ENCODE data around the gene SCG5.

Gene SCG5

DNA sequence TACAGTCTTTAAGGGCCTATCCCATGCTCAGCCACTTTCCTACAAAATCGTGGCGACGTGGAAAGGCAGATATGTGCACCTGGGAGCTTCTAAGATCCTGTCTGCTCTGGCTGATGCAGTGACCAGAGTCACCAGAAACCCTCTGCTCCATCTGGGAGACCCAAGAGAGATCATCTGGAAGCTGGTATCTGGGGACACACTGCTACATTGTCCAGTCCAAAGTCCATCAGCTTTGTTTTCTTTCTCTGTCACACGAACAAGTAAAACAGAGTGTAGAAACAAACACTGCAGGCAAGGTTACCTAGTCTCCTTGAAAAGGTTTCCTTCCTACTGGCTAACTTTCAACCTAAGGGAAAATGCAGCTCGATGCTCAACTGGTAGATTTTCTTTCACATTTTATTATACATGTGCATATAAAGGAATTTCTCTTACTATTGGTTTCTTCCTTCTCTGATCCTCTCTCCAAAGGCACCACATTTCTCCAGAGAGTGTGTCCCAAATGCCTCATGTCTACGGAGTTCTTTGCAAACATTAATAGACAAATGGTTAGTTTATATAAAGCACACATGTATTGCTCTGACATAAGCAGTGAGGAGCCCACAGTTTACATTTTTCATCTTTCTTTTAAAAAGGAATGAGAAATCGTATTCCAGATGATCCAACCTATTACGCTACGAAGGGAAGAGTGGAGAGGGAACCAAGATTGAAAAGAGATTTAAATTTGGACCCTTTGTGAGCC lies 68.0 kb downstream of the SCG5 start:
- Histone ChIP-seq H2AFZ (ENCODE audit: low read length) (no peak overlapping the region), H3K79me2 (ENCODE audit: insufficient read depth, low read length) (no peaks in the 10 kb centered on the region), H4K20me1 (ENCODE audit: insufficient read depth, low read length, poor library complexity, severe bottlenecking) (no peaks in the 10 kb centered on the region), H3K9me2 (replicated peaks; ENCODE audit: low read depth, low read length) (no peaks in the 10 kb centered on the region), H3K27me3 (ENCODE audit: insufficient read depth, low read length, poor library complexity, severe bottlenecking) (no peaks in the 10 kb centered on the region), H3K36me3 (ENCODE audit: insufficient read depth, low read length) (no peaks in the 10 kb centered on the region), H3K4me3 (ENCODE audit: low read length, poor library complexity, severe bottlenecking) (no peak overlapping the region), H3K4me2 (ENCODE audit: low read depth, low read length, poor library complexity, severe bottlenecking) (no peak overlapping the region), H3K4me1 (ENCODE audit: insufficient read depth, low read length, poor library complexity, severe bottlenecking) (no peaks in the 10 kb centered on the region), H3F3A (ENCODE audit: low read depth) (no peaks in the 10 kb centered on the region), H3K9ac (ENCODE audit: low read depth, low read length, poor library complexity, severe bottlenecking) (no peak overlapping the region), H3K9me3 (ENCODE audit: insufficient read depth, low read depth, low read length) (no peaks in the 10 kb centered on the region)
- TF ChIP-seq EZH2phosphoT487 (IDR thresholded peaks at IDR 0.05; ENCODE audit: borderline replicate concordance): no peak
- TF ChIP-seq, protein P1, sequence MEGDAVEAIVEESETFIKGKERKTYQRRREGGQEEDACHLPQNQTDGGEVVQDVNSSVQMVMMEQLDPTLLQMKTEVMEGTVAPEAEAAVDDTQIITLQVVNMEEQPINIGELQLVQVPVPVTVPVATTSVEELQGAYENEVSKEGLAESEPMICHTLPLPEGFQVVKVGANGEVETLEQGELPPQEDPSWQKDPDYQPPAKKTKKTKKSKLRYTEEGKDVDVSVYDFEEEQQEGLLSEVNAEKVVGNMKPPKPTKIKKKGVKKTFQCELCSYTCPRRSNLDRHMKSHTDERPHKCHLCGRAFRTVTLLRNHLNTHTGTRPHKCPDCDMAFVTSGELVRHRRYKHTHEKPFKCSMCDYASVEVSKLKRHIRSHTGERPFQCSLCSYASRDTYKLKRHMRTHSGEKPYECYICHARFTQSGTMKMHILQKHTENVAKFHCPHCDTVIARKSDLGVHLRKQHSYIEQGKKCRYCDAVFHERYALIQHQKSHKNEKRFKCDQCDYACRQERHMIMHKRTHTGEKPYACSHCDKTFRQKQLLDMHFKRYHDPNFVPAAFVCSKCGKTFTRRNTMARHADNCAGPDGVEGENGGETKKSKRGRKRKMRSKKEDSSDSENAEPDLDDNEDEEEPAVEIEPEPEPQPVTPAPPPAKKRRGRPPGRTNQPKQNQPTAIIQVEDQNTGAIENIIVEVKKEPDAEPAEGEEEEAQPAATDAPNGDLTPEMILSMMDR (conservative IDR thresholded peaks at IDR 0.05; ENCODE audit: low read length): no peak

DNA sequence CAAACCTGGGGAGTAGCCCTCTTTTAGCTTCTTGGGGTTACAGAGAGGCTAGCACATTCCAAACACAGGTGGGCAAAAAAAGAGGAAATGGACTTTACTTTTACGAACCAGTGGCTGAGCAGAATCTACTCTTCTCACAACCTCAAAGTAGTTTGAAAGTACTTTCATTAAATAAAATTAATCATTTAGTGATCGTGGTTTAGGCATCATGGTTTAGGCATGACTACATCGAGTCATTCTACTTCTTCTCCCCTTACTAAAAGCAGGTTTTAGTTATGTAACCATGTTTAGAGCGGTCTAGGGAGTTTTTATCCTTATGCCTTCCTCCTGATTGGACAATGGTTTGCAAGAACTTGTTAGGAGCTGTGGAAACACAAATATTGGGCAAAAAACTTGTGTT lies 73.8 kb downstream of the SCG5 start:
- no peak overlapping the region for H3K4me3 ChIP-seq (ENCODE audit: low read length, poor library complexity, severe bottlenecking)
- no peak overlapping the region for H3K4me2 ChIP-seq (ENCODE audit: low read depth, low read length, poor library complexity, severe bottlenecking)
- no peaks in the 10 kb centered on the region for H3K36me3 ChIP-seq (ENCODE audit: insufficient read depth, low read length)
- TF ChIP-seq, protein P1 (conservative IDR thresholded peaks at IDR 0.05; ENCODE audit: low read length): no peak
- no peak for TF ChIP-seq EZH2phosphoT487 (IDR thresholded peaks at IDR 0.05; ENCODE audit: borderline replicate concordance)
- H3F3A ChIP-seq (ENCODE audit: low read depth): no peaks in the 10 kb centered on the region
- no peak overlapping the region for H2AFZ ChIP-seq (ENCODE audit: low read length)
- no peaks in the 10 kb centered on the region for H3K79me2 ChIP-seq (ENCODE audit: insufficient read depth, low read length)
- no peaks in the 10 kb centered on the region for H3K9me3 ChIP-seq (ENCODE audit: insufficient read depth, low read depth, low read length)
- no peak overlapping the region for H3K9ac ChIP-seq (ENCODE audit: low read depth, low read length, poor library complexity, severe bottlenecking)
- H3K4me1 ChIP-seq (ENCODE audit: insufficient read depth, low read length, poor library complexity, severe bottlenecking): peaks cover 10% of the 10 kb centered on the region
- no peaks in the 10 kb centered on the region for H3K27me3 ChIP-seq (ENCODE audit: insufficient read depth, low read length, poor library complexity, severe bottlenecking)
- H3K9me2 ChIP-seq (replicated peaks; ENCODE audit: low read depth, low read length): no peaks in the 10 kb centered on the region
- no peaks in the 10 kb centered on the region for H4K20me1 ChIP-seq (ENCODE audit: insufficient read depth, low read length, poor library complexity, severe bottlenecking)

DNA sequence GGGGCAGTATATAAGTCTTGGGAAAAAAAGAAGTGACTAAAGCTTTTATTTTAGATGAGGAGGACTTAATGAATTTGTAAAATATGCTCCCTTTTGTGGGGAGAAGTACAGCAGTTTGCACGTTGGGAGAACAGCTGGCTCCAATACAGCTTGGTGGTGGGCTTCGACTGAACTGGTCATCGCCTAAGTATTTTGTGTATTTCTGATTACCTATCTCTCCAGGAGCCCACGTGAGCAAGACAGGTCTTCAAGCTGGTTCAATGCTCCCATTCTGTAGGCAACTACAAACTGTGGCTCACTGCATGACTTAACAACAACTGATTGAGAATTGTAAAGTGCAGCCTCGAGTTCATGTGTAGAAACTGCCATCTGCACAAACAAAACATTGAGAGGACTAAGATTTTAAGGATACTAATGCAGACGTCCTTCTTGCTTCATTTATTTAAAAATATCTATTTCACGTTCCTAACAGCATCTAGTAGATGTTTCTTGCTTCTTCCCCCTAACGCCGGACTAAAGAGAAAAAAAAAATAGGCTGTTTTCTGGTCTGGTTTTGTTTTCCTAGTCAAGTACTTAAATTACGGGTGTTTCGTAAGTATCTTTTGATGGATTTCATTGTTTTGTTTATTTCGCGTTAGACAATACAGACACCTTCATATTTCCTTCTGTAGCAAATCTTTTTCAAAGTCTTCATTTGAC lies 74.9 kb downstream of the SCG5 start:
- Histone ChIP-seq H3K4me2 (ENCODE audit: low read depth, low read length, poor library complexity, severe bottlenecking) (no peak overlapping the region), H3K9me3 (ENCODE audit: insufficient read depth, low read depth, low read length) (no peaks in the 10 kb centered on the region), H3K9me2 (replicated peaks; ENCODE audit: low read depth, low read length) (no peaks in the 10 kb centered on the region), H3K79me2 (ENCODE audit: insufficient read depth, low read length) (no peaks in the 10 kb centered on the region), H3K4me1 (ENCODE audit: insufficient read depth, low read length, poor library complexity, severe bottlenecking) (peaks cover 15% of the 10 kb centered on the region), H3K36me3 (ENCODE audit: insufficient read depth, low read length) (no peaks in the 10 kb centered on the region), H3F3A (ENCODE audit: low read depth) (no peaks in the 10 kb centered on the region), H3K27me3 (ENCODE audit: insufficient read depth, low read length, poor library complexity, severe bottlenecking) (no peaks in the 10 kb centered on the region), H3K4me3 (ENCODE audit: low read length, poor library complexity, severe bottlenecking) (no peak overlapping the region), H4K20me1 (ENCODE audit: insufficient read depth, low read length, poor library complexity, severe bottlenecking) (no peaks in the 10 kb centered on the region), H2AFZ (ENCODE audit: low read length) (no peak overlapping the region), H3K9ac (ENCODE audit: low read depth, low read length, poor library complexity, severe bottlenecking) (no peak overlapping the region)
- no peak for TF ChIP-seq EZH2phosphoT487 (IDR thresholded peaks at IDR 0.05; ENCODE audit: borderline replicate concordance)
- TF ChIP-seq, protein P1 (conservative IDR thresholded peaks at IDR 0.05; ENCODE audit: low read length): no peak
